ENCODE measurements around the gene WDR5. TPM values are rescaled to one million over a fixed set of nuclear protein-coding genes. Genes with fewer than 3 reads are reported as not detected.

WDR5 gene
- total RNA-seq, 1 donor from 2014 or later: 16.7 TPM

DNA sequence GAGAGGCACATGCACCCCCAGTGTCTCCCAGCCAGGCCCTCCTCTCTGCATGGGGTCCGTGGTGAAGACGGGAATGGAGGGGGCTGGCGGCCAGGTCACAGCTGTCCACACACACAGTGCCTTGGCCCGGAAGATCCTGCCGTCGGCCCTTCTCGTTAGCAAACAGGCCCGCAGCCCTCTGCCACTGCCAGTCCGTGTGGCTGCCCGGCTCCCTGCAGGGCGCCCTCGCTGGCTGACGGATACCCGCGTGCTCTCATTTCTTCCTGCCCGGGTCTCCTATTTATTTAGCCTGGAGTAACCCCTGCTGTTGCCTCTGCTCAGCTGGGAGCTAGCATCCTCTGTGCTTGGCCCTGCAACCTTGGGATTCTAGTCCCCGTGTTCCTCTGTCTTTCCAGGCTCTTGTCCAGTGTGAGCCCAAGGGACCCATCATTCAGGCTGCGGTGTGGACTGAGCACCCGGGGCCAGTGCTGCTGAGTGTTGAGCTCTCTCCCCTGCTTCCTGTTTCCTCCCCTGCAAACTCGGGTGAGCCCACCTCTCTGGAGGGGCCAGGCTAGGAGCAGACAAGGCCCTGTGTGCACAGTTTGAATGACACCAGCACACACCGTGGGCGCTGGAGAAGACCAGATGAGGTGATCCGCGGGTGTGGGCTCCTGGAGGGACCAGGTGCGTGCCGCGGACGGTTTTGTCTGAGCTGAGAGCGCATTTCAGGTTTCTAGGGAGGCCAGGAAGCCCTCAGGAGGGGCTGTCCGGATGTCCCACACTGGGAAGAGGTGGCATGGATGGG is 43.1 kb downstream of the WDR5 start:
- H3K4me3 ChIP-seq: no peak overlapping the region
- no peaks in the 10 kb centered on the region for H3K36me3 ChIP-seq
- H3K4me1 ChIP-seq: peaks cover 32% of the 10 kb centered on the region
- intact Hi-C loops (cut with DNase I): no loop called here
- H3K9me3 ChIP-seq: no peaks in the 10 kb centered on the region
- TF ChIP-seq, protein P1, sequence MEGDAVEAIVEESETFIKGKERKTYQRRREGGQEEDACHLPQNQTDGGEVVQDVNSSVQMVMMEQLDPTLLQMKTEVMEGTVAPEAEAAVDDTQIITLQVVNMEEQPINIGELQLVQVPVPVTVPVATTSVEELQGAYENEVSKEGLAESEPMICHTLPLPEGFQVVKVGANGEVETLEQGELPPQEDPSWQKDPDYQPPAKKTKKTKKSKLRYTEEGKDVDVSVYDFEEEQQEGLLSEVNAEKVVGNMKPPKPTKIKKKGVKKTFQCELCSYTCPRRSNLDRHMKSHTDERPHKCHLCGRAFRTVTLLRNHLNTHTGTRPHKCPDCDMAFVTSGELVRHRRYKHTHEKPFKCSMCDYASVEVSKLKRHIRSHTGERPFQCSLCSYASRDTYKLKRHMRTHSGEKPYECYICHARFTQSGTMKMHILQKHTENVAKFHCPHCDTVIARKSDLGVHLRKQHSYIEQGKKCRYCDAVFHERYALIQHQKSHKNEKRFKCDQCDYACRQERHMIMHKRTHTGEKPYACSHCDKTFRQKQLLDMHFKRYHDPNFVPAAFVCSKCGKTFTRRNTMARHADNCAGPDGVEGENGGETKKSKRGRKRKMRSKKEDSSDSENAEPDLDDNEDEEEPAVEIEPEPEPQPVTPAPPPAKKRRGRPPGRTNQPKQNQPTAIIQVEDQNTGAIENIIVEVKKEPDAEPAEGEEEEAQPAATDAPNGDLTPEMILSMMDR (IDR thresholded peaks at IDR 0.05): no peak
- peak in 1 of 2 donors; percentile 27 for TF ChIP-seq POLR2AphosphoS5 (IDR thresholded peaks at IDR 0.05; ENCODE audit: insufficient read depth in 1 of 2, low read depth in 1 of 2)
- H3K27me3 ChIP-seq: no peaks in the 10 kb centered on the region
- H3K27ac ChIP-seq: no peak overlapping the region
- no peak for DNase-seq (ENCODE audit: extremely low spot score in 2 of 2)

DNA sequence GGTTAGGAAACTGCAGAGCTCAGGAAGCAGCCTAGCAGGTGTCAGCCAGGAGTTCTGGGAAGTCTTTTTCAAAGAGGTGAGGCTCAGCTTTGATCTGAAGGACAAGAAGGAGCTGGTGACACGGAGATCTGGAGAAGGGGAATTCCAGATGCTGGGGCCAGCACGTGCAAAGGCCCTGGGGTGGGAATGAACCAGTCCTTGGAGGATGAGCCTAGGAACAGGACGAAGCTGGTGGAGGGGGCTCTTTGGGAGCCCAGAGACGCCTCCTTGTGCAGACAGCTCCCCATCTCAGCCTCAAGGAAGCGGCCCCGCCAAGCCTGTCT is 43.7 kb downstream of the WDR5 start:
- H3K36me3 ChIP-seq: no peaks in the 10 kb centered on the region
- H3K4me3 ChIP-seq: no peak overlapping the region
- H3K4me1 ChIP-seq: peaks cover 32% of the 10 kb centered on the region
- no peaks in the 10 kb centered on the region for H3K27me3 ChIP-seq
- H3K27ac ChIP-seq: no peak overlapping the region
- intact Hi-C loops (cut with DNase I): no loop called here
- TF ChIP-seq POLR2AphosphoS5 (IDR thresholded peaks at IDR 0.05; ENCODE audit: insufficient read depth in 1 of 2, low read depth in 1 of 2): no peak
- no peak for TF ChIP-seq POLR2A (IDR thresholded peaks at IDR 0.05)
- TF ChIP-seq, protein P1 (IDR thresholded peaks at IDR 0.05): no peak
- no peak for DNase-seq (ENCODE audit: extremely low spot score in 2 of 2)
- no peaks in the 10 kb centered on the region for H3K9me3 ChIP-seq

DNA sequence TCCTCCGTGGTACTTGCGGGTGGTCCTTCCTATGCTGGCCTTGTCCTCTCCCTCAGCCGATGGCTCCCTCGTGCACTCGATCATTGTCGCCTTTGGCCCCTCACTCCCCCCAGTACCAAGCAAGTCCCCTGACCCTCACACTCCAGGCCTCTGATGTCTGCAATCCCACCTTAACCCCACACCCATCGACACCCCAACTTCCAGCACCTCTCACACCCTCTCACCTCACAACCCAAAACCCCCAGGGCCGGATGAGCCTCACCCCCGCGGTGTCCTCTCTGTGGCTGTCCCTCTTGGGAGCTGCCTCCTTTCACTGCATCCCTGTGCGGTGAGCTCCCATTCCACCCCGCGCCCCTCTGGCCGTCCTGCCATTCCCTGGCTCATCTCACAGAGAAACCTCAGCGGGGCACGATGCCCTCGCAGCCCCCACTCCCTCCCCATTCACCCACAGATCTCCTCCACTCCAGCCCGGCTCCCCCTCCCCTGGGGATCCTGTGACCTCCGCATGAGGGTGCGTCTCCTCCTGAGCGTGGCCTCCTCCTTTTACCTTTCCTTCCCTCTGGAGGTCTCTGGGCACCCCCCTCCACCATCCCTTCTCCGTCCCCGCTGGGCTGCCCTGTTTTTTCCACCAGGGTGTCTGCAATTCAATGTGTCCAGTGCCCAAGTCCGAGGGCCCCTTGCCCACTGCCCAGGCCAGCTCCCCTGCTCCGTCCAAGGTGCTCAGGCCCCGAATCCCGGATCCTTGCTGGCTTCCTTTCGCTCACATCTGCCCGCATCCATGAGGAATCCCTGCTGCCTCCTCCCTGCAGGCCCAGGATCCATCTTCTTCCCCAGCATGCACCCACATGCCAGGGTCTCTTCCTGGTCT is 44.3 kb downstream of the WDR5 start:
- DNase-seq (ENCODE audit: extremely low spot score in 2 of 2): no peak
- intact Hi-C loops (cut with DNase I): no loop called here
- Histone ChIP-seq H3K9me3 (no peaks in the 10 kb centered on the region), H3K4me1 (peaks cover 27% of the 10 kb centered on the region), H3K36me3 (no peaks in the 10 kb centered on the region), H3K4me3 (no peak overlapping the region), H3K27me3 (no peaks in the 10 kb centered on the region), H3K27ac (no peak overlapping the region)
- TF ChIP-seq POLR2A (IDR thresholded peaks at IDR 0.05) (no peak), POLR2AphosphoS5 (IDR thresholded peaks at IDR 0.05; ENCODE audit: insufficient read depth in 1 of 2, low read depth in 1 of 2) (no peak)
- TF ChIP-seq, protein P1 (IDR thresholded peaks at IDR 0.05): no peak

DNA sequence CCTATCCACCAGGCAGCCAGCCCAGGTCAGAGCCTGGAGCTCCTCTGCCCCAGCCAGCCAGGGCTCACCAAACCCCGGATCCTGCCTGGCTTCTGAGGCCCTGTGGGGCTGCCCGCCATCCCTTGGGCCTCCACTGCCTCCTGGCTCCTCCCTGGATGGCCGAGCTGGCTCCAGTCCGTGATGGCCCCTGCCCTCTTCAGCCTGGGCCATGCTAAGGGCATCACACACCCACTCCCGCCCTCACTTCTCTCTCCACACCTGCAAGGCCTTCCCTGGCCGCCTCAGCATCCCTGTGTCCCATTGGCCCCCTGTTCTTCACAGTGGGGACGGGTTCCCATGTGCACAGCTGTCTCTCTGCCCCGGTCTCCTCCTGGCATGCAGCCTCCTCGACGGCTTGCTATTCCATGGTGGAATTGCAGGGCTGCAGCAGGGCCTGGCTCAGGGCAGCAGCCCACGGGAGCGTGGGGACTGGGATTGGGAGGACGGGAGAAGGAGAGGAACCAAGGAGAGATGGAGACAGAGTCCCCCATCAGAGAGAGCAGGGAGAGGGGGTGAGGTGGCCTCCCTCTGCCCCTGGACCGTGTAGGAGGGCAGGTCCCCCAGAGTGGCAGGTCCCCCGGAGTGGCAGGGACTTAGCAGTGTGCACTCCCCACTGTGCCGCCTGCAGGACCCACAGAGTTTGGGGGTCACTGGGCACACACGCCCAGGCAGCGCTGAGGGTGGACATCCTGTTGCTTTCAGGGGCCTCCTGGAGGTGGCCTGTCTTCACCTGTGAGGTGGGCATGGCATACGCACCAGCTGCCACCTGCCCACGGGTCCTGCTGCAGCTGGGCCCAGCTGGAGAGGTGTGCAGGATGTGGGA is 45.1 kb downstream of the WDR5 start:
- intact Hi-C loops (cut with DNase I): no loop called here
- H3K27ac ChIP-seq: no peak overlapping the region
- TF ChIP-seq, protein P1 (IDR thresholded peaks at IDR 0.05): no peak
- TF ChIP-seq POLR2A (IDR thresholded peaks at IDR 0.05) (no peak), POLR2AphosphoS5 (IDR thresholded peaks at IDR 0.05; ENCODE audit: insufficient read depth in 1 of 2, low read depth in 1 of 2) (no peak)
- no peaks in the 10 kb centered on the region for H3K27me3 ChIP-seq
- H3K4me3 ChIP-seq: no peak overlapping the region
- peaks cover 18% of the 10 kb centered on the region for H3K4me1 ChIP-seq
- no peaks in the 10 kb centered on the region for H3K9me3 ChIP-seq
- no peak for DNase-seq (ENCODE audit: extremely low spot score in 2 of 2)
- H3K36me3 ChIP-seq: no peaks in the 10 kb centered on the region

Measured in vagina (tissue), 2 donors.